NCI-H187 treated with DMSO at 0.1 percent for 48 hours (cell line): ENCODE measurements around the gene PCDHGA1.
A peak's percentile ranks its signal among the peaks of the same experiment; 100 is the strongest.

Experiments used
- DNase-seq: peaks from one replicate; lab custom pipeline; 2025; lab: John Stamatoyannopoulos, UW

Gene PCDHGA1

DNA sequence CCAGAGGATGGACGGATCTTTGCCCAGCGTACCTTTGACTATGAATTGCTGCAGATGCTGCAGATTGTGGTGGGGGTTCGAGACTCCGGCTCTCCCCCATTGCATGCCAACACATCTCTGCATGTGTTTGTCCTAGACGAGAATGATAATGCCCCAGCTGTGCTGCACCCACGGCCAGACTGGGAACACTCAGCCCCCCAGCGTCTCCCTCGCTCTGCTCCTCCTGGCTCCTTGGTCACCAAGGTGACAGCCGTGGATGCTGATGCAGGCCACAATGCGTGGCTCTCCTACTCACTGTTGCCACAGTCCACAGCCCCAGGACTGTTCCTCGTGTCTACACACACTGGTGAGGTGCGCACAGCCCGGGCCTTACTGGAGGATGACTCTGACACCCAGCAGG, 160.5 kb downstream of the PCDHGA1 start:
- no peak for DNase-seq

DNA sequence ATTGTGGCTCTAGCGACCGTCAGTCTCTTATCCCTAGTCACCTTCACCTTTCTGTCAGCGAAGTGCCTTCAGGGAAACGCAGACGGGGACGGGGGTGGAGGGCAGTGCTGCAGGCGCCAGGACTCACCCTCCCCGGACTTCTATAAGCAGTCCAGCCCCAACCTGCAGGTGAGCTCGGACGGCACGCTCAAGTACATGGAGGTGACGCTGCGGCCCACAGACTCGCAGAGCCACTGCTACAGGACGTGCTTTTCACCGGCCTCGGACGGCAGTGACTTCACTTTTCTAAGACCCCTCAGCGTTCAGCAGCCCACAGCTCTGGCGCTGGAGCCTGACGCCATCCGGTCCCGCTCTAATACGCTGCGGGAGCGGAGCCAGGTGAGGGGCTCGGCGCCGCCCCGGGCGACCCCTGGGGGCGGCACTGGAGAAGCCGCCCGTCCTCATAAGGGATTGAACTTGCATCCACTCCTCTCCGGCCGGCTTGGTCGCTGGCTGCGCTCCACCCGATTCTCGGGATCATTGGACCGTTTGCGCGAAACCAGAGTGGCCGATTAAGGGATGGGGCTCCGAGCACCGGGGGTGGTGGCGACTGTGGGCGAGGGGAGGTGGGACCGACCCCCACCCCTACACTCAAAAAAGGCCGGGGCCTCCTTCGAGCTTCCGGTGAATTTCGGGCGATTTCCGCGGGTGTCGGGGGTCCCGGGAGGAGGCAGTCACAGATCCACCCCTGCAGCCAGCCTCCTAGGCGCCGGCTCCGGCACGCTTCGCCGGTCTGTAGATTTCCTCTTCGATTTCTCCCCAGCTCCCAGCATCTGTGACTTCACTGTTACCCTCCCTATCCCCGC, 161.2 kb downstream of the PCDHGA1 start:
- DNase-seq: no peak

DNA sequence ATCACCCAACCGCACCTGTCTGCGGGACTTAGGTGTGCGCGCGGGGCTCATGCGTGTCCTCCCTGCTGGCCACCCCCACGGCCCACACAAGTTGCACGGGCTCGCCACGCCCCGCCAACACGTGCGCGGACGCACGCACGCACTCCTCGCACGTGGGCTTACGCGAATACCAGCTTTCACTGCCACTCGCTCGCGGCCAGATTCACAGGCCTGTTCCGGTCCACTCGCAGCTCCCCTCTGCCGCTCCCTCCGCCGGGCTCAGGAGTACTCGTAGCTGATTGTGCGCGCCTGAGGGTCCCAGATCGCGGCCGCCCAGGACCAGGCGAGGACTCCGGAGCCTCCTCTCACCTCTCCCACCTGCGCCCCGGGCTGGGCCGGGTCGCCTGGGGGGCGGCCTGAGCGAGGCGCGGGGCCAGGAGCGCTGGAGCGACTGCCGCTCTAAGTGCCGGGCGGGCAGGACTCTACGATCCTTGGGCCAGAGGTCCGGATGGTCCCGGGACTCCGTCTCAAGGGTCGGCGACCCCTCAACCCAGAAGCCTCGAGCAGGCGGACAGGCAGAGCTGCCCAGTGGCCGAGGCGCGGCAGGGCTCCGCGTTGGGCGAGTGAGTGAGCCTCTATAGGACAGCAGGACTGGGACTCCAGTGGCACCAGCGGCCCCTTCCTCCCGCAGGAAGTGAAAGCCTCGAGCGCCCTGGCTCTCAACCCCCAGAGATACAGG, 162.0 kb downstream of the PCDHGA1 start:
- DNase-seq: no peak

DNA sequence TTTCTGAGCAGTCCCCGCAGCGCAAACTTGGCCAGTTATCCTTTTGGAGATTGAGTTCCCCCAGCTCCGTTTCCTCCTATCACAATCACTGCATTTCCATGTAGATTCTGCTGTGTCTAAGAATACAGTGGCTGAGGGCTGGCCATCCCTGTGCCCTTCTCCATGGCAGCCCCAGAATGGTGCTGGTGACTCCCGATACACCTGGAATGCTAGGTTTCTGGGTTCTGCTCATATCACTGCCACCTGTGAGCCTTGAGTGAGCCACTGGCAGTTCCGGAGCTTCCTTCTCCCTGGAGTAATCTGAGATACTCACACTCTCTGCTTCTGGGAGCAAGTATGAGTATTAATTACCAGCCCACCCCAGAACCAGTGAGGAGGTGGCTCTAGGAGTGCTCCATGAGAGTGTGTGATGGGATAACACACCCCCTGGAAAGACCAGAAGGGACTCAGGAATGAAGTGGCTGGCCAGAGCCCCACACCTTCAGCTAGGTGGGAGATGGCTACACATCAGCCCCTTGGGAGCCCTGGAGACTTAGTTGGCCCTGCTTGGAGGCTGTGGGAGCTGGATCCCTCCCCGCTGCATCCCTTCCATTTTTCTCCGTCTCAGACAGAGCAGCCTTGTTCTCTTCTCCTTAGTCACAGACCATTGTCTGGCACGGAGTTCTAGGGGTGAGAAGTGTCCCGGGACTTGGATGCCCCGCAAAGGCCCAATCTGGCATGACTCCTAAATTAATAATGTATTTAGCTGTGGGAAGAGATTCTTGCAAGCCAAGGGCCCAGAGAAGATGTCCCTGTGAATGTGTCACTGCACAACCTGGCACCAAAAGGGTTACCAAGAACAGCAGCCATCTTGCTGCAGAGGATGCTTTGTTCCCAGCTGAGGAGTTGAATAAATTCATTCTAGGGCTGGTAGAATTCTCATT, 163.4 kb downstream of the PCDHGA1 start:
- DNase-seq: no peak

DNA sequence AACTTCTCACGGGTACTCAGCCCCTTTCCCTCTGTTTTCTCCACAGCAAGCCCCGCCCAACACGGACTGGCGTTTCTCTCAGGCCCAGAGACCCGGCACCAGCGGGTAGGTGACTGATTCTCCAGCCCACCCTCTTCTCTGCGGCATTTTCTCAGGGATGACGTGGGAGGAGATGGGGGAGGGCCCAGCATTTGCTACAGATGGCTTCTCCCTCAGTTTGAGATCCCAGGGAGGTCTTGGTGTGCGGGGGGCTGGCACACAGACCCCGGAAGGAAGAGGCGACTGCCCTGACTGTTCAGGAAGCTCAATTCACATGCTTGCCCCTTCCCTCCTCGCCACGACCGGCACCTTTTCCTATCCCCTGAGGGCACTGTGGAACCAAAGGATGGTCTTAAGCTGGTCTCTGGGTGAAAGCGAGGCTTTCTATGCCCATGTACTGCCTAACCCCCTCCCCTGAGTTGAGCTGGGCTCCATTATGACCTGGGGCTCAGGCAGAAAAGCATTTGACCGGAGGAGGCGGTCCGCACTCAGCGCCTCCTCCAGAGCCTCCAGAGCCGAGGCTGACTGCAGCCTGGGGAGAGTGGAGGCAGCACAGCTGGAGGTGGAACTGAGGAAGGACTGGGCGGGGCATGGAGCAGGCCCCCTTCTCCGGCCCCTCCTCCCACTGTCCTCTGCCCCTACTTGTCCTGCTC, 164.6 kb downstream of the PCDHGA1 start:
- no peak for DNase-seq

DNA sequence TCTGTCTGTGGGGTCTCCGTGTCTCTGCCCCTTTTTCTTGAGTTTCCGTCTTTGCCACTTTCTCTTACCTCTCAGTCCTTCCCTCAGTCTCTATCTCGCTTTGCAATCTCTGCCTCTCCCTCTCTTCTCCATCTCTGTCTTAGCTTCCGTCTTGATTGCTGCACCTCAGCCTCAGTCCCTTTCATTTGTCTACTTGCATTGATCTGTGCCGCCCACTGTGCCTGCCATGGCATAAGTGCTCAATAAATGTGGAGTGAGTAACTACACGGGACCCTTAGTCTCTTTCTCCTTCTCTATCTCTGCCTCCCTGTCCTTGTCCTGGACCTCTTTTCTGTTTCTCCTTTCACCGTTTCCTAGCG, 165.1 kb downstream of the PCDHGA1 start:
- DNase-seq: no peak

DNA sequence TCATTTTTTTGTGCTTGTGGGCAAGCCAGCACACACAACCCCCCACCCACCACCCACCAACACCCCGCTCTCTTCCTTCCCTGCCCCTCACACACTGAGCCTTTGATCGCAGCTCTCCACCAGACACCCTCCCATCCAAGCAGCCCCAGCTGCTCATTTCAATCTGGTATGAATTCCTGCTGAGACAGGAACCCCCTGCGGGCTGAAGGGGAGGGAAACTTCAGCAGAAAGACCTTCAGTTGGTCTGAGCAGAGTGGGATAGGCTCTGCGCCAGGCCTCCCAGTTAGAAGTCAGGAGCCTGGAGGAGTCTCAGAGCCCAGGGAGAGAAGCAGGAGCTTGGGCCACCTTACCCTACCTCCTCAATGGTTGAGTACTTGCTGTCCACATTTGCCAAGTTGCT, 165.7 kb downstream of the PCDHGA1 start:
- no peak for DNase-seq

DNA sequence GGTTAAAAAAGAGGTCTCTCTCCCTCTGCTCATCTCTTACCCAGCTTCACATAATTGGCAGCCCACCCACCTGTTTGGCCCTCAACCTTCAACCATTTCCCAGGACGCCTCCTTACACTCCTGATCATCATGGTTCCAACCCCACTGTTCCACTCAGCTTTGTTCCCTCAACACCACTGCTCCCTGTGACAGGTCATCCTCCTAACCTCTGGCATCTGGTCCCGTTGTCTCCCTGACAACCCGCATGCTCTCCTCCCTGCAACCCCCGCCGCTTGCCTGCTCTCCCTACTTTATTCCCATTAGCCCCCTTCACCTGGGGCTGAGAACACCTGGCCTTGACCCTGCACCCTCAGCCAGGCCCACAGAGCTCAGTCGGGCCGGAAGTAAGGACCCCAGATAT, 171.4 kb downstream of the PCDHGA1 start:
- DNase-seq: no peak

DNA sequence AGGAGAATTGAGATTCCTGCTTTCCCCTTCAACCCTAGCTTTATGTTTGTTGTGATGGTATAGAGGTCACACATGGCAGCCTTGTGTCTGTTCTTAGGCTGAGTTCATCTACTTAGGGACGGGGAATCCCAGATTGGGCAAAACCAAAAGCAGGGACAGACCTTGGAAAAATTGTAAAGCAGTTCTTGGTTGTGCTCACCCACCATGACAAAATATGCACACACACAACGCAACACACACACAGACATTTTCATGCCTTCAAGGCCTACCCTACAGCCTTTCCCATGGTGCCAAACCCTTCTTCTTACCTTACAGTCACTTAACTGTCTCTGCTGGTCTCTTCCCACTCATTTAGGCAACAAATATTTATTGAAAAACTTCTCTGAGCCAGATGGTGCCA, 173.4 kb downstream of the PCDHGA1 start:
- no peak for DNase-seq

DNA sequence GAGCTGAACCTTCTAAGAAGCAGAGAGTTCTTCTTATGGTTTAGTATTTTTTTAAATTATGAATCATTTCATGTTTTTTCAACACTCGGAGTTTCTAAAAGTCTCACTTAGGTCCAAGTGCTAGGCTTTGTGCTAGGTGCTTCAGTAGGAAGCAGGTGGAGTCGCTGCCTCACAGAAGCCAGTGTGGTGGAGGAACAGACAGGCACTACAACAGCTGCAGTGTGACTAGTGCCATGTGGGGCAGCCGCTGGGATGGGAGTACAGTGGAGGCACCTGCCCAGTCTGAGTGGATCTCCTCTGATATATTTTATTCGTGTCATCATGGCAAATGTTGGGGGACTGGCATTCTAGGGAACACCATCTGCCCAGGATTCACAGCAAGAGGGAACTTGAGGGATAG, 173.9 kb downstream of the PCDHGA1 start:
- no peak for DNase-seq

DNA sequence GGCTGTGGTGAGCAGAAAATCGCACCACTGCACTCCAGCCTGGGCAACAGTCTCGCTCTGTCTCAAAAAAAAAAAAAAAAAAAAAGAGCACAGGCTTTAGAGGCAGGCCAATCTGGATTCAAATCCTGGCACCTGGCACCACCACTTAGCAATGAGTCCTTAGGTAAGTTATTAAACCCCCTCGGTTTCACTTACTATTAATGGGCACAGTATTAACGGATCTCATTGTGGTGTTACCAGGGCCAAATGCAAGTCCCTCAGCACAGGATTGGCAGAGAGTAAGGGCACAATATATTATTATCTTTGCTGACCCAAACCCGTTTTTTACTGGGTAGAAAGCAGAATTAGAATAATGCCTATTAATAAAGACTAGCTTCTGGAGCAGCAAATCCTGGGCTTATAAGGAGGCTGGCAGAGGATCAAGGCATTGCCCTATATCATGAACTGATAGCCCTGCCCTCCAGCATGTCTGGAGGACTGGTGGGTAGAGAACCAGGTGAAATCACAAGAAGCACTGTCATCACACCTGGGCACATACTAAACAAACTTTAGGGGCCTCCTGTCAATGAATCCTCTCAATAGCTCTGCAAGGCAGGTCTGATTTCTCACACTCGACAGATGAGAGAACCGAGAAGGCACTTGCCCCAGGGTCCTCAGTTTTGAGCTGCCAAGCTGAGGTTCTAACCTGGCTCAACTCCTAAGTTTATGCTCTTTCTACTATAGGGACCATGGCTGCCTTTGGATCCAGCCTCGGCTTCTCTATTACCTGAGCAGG, 176.3 kb downstream of the PCDHGA1 start:
- DNase-seq: no peak

DNA sequence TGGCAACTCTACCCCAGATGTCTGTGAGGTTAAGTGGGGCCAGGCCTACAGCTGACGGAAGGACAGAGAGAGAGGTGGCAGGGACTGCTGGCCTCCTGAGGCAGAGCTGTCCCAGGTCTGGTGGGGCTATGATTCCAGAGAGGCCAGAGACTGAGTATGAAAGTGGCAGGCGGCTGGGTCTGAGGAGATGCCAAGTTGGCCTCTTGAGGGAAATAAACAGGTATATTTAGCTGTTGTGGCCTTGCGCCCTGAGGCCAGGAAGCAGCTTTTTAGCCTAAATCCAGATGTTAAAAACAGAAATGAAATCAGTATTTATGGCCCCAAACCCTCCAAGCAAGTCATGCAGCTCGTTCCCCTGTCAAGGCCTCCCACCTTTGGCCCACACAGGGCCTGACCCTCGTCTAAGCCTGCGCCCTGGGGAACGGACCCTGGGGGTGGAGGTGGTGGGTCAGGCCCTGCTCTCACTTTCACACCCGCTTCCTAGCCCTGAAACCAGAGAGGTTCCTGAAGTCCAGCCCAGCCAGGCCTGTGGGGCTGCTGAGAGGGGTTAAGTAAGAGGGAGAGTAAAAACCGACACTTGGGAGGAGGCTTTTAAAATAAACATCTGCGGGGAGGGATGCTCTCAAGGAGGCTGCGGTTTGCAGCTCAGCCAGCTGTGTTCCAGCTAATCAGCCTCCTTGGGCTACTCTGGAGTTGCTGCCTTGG, 177.2 kb downstream of the PCDHGA1 start:
- no peak for DNase-seq

DNA sequence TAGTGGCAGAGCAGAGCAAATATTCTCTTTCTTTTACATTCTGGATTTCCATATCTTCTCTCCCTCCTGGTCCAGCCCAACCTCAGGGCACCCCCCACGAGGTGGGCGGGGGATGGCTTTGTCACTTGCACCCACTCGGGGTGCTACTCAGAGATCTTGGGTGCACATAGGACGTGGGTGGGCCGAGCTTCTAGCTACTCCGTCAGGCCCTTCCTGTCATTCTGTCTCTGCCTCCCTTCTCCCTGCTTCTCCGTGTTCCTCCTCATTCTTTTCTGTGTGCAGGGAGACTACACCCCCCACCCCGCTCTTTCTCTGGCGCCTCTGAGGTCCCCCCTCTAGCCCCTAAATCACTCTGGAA, 178.1 kb downstream of the PCDHGA1 start:
- DNase-seq: no peak

DNA sequence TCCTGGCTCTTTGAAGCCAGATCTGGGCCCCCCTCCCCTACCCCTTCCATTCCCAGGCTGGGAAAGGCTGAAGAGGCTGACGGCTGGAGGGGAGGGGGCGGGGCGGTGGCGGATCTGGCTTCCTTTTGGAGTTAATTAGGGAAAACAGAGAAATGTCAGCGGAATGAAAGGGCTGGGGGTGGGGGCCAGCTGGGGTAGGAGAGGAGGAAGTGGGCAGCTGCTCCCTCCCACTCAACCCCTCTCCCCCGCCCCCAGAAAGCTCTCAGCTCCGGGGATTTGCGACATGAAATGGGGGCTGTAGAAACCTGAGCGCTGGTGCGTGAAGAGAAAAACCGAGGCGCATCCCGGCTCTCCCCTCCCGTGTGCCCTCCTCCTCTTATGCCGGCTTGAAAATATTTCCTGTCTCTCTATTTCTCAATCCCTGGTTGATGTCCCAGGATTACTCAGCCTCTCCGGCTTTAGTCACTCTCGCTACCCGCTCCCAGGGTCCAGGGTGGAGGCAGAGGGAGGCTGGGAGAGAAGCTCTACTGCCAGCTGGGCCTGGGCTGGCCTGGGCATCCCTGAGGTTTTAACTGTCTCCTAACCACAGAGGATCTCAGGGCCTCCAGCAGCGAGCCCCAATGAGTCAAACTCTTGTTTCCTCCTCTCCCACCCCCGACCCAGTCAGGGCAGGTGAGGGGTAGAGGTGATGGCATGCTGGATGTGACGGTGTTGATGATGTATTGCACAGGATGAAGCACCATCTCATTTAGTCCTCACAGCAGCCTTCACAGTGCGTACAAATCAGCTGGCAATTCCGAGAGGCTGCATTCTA, 178.7 kb downstream of the PCDHGA1 start:
- DNase-seq: no peak

DNA sequence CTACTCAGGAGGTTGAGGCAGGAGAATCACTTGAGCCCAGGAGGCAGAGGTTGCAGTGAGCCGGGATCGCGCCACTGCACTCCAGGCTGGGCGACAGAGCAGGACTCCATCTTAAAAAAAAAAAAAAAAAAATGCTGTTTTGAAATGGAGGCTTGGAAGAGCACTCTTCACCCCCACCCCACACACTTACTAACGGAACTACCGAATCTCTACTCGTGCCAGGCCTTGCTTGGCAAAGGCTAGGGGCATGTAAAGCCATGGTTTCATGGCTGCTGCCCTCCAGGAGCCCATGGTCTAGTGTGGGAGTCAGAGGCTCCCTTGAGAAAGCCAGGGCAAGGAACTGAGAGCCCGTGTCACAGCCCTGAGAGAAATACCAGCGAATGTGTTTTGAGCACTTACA, 179.8 kb downstream of the PCDHGA1 start:
- no peak for DNase-seq

DNA sequence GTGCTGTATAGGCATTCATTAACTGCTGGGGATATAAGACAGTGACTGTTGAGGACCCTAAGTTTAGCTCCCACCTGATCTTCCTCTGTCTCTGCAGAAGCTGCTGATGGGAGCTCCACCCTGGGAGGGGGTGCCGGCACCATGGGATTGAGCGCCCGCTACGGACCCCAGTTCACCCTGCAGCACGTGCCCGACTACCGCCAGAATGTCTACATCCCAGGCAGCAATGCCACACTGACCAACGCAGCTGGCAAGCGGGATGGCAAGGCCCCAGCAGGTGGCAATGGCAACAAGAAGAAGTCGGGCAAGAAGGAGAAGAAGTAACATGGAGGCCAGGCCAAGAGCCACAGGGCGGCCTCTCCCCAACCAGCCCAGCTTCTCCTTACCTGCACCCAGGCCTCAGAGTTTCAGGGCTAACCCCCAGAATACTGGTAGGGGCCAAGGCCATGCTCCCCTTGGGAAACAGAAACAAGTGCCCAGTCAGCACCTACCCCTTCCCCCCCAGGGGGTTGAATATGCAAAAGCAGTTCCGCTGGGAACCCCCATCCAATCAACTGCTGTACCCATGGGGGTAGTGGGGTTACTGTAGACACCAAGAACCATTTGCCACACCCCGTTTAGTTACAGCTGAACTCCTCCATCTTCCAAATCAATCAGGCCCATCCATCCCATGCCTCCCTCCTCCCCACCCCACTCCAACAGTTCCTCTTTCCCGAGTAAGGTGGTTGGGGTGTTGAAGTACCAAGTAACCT, 180.7 kb downstream of the PCDHGA1 start:
- no peak for DNase-seq

DNA sequence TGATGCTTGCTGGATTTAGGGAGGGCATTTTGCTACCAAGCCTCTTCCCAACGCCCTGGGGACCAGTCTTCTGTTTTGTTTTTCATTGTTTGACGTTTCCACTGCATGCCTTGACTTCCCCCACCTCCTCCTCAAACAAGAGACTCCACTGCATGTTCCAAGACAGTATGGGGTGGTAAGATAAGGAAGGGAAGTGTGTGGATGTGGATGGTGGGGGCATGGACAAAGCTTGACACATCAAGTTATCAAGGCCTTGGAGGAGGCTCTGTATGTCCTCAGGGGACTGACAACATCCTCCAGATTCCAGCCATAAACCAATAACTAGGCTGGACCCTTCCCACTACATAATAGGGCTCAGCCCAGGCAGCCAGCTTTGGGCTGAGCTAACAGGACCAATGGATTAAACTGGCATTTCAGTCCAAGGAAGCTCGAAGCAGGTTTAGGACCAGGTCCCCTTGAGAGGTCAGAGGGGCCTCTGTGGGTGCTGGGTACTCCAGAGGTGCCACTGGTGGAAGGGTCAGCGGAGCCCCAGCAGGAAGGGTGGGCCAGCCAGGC, 181.5 kb downstream of the PCDHGA1 start:
- no peak for DNase-seq

DNA sequence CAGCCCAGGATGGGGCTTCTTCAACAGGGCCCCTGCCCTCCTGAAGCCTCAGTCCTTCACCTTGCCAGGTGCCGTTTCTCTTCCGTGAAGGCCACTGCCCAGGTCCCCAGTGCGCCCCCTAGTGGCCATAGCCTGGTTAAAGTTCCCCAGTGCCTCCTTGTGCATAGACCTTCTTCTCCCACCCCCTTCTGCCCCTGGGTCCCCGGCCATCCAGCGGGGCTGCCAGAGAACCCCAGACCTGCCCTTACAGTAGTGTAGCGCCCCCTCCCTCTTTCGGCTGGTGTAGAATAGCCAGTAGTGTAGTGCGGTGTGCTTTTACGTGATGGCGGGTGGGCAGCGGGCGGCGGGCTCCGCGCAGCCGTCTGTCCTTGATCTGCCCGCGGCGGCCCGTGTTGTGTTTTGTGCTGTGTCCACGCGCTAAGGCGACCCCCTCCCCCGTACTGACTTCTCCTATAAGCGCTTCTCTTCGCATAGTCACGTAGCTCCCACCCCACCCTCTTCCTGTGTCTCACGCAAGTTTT, 182.1 kb downstream of the PCDHGA1 start:
- DNase-seq: peak; percentile 51
